ENCODE results near the gene MAPK8IP3.

- no peak for TF ChIP-seq POLR2A (IDR thresholded peaks at IDR 0.05)
- no peak for TF ChIP-seq CTCF (IDR thresholded peaks at IDR 0.05)
Observed at GRCh38 chr16:1817276-1817589, 111.2 kb downstream of the MAPK8IP3 start.

Measured in suprapubic skin (tissue), 3 donors.